Adrenal gland (tissue), 12 donors: ENCODE data around the gene WDR4. TPM values are rescaled to one million over a fixed set of nuclear protein-coding genes. Genes with fewer than 3 reads are reported as not detected.
"Not testable (repeated sequence)": the region's sequence is repeated elsewhere in the genome, so short reads cannot be mapped to it uniquely, and the experiment has no call there.

Source experiments
- DNase-seq, 7 donors: peaks; one replicate each; pipeline ENCODE4 v3.0.0-alpha.2; 2019 to 2020
- H3K27ac ChIP-seq, 5 donors: fragments of 200-600 bp; sonication (generic) in 4 of 5; 1 replicate in 3 of 5; 2 replicates in 2 of 5; pipeline versions ENCODE4 v1.5.1 to v1.8.0; 2016 to 2020; ENCODE audit warnings: mild to moderate bottlenecking in 1 of 5
- H3K27me3 ChIP-seq: fragments of 200-600 bp; 2 replicates; pipeline ENCODE4 v1.8.0; 2021
- H3K36me3 ChIP-seq, 2 donors: fragments of 200-600 bp; replicated peaks in 1 of 2; 1 replicate in 1 of 2; 2 replicates in 1 of 2; pipeline versions ENCODE4 v1.5.1 to v1.8.0; 2018 to 2022
- H3K4me1 ChIP-seq, 2 donors: fragments of 200-600 bp; replicated peaks in 1 of 2; 1 replicate in 1 of 2; 2 replicates in 1 of 2; pipeline versions ENCODE4 v1.5.1 to v1.8.0; 2018 to 2021
- H3K4me3 ChIP-seq, 4 donors: fragments of 200-600 bp; sonication (generic) in 3 of 4; one replicate each; pipeline ENCODE4 v1.5.1; 2016 to 2018
- H3K9me3 ChIP-seq, 3 donors: fragments of 200-600 bp; sonication (generic) in 1 of 3; replicated peaks in 1 of 3; 1 replicate in 2 of 3; 2 replicates in 1 of 3; pipeline versions ENCODE4 v1.5.1 to v1.8.0; 2016 to 2021
- CTCF ChIP-seq, 6 experiments: fragments of 450-650 bp in 4 of 6; fragments of 200-600 bp in 2 of 6; sonication (generic) in 1 of 6; IDR thresholded peaks; 1 replicate in 5 of 6; 2 replicates in 1 of 6; pipeline versions ENCODE4 v1.5.1 to v1.8.0; 2016 to 2021; ENCODE audit warnings: antibody characterized with exemption in 6 of 6, mild to moderate bottlenecking in 2 of 6, moderate library complexity in 1 of 6
- POLR2A ChIP-seq, 2 donors: fragments of 450-650 bp; IDR thresholded peaks; one replicate each; pipeline ENCODE4 v1.6.1; 2017; ENCODE audit warnings: antibody characterized with exemption in 2 of 2, mild to moderate bottlenecking in 2 of 2, moderate library complexity in 1 of 2
- WGBS, 4 donors: extraction: QIAGEN DNeasy Blood & Tissue Kit in 2 of 4; methylation state at CpG; one replicate each; pipeline versions ENCODE4 v1.1.5 to v1.1.7; 2013 to 2017; 5-methylcytosine and 5-hydroxymethylcytosine counted together
- intact Hi-C, 2 donors: fragments of 100-400 bp; cut with DNase I; formaldehyde crosslinking; loops; one replicate each; pipeline versions ENCODE4 v1.14.1 to v1.15.0; 2022 to 2023
- polyA plus RNA-seq, 3 donors: library from polyadenylated mRNA; stranded (reverse); fragments of 200-250 nt in 2 of 3; fragments of 350-450 nt in 1 of 3; fragmentation: Illumina TruSeq in 1 of 3; extraction: RNeasy Lipid Tissue Mini Kit (QIAGEN cat#74804) in 1 of 3; gene quantifications; one replicate each; pipeline ENCODE4 v1.2.3, GENCODE V29; 2013 to 2014
- total RNA-seq, 9 donors: library from RNA; depleted of rRNA in 4 of 9; stranded (reverse); fragments of >200 nt in 4 of 9; fragments of 120-200 nt in 1 of 9; fragmentation: NEBNext Ultra II Directional in 1 of 9; extraction: Animal tissue kit (Norgen Biotek cat#: 25700) in 1 of 9; gene quantifications; one replicate each; pipeline versions ENCODE4 v1.1.0 to v1.2.4, GENCODE V29; 2013 to 2023
- donor health status: healthy with polysubstance abuse.
- donor health status: Bipolar disorder and iron deficiency.
- donor health status: DM: yes; HTN: yes; CAD: no.
- donor health status: DM: no; HTN: no; CAD: no.
- donor health status: DM: no; HTN: no; CAD: no.
- donor health status: DM: yes; HTN: yes; CAD: no.

The WDR4 gene
- total and polyA plus RNA-seq, 12 donors = 3.6 to 19.3 (median 5.8) TPM

- no peaks in the 10 kb centered on the region for H3K4me1 ChIP-seq
- WGBS, 4 donors = 93 to 96% (median 95%) methylated on average over 6 of the region's 6 CpGs
- no peak for TF ChIP-seq CTCF (IDR thresholded peaks at IDR 0.05)
- no peak for TF ChIP-seq POLR2A (IDR thresholded peaks at IDR 0.05)
- H3K9me3 ChIP-seq = no peaks in the 10 kb centered on the region
- DNase-seq = no peak
- no peaks in the 10 kb centered on the region for H3K27me3 ChIP-seq
- intact Hi-C loops = no loop called here
- H3K4me3 ChIP-seq = no peak overlapping the region
- H3K36me3 ChIP-seq = no peaks in the 10 kb centered on the region
- H3K27ac ChIP-seq = no peak overlapping the region
These were observed 39.0 kb upstream of the WDR4 start for GRCh38 chr21:42918291-42918690.

GRCh38 chr21:42913476-42913875, 34.1 kb upstream of the WDR4 start:
- TF ChIP-seq CTCF (IDR thresholded peaks at IDR 0.05) = no peak
- no peak for TF ChIP-seq POLR2A (IDR thresholded peaks at IDR 0.05)
- Histone ChIP-seq H3K4me3 (no peak overlapping the region), H3K27ac (peak overlapping the region in 1 of 5 donors; percentile 1), H3K36me3 (peaks cover 0 to 34% of the 10 kb centered on the region in 2 donors), H3K4me1 (no peaks in the 10 kb centered on the region), H3K27me3 (no peaks in the 10 kb centered on the region), H3K9me3 (no peaks in the 10 kb centered on the region)
- 61 to 86% (median 71%) methylated on average over 5 to 7 of the region's 7 CpGs for WGBS, 4 donors
- DNase-seq = no peak
- intact Hi-C loops = no loop called here

GRCh38 chr21:42911920-42912319, 32.6 kb upstream of the WDR4 start:
- H3K4me1 ChIP-seq, H3K27ac ChIP-seq, H3K9me3 ChIP-seq, H3K27me3 ChIP-seq, H3K4me3 ChIP-seq, intact Hi-C loops, DNase-seq: not testable (repeated sequence)
- H3K36me3 ChIP-seq = peaks cover 0 to 38% of the 10 kb centered on the region in 2 donors
- 94 to 100% (median 97%) methylated on average over 5 to 6 of the region's 6 CpGs for WGBS, 4 donors

- not testable (repeated sequence) for H3K4me1 ChIP-seq, H3K9me3 ChIP-seq, DNase-seq, H3K27me3 ChIP-seq, H3K4me3 ChIP-seq, H3K27ac ChIP-seq
- intact Hi-C loops = loop anchor here in 1 of 2 donors (10.0 kb wide), 1 partner anchor 746 kb away; the partner anchor contains the start of genes HSF2BP and RRP1B
- 91 to 97% (median 94%) methylated on average over 9 of the region's 9 CpGs for WGBS, 4 donors
- H3K36me3 ChIP-seq = peaks cover 0 to 70% of the 10 kb centered on the region in 2 donors
These were observed 29.1 kb upstream of the WDR4 start for GRCh38 chr21:42908484-42908883.

GRCh38 chr21:42906233-42906632, 26.9 kb upstream of the WDR4 start:
- WGBS, 4 donors = 96 to 99% (median 97%) methylated on average over 16 of the region's 16 CpGs
- DNase-seq = no peak
- H3K36me3 ChIP-seq = peaks cover 0 to 65% of the 10 kb centered on the region in 2 donors
- no peaks in the 10 kb centered on the region for H3K4me1 ChIP-seq
- H3K27me3 ChIP-seq = no peaks in the 10 kb centered on the region
- intact Hi-C loops = loop anchor here in 1 of 2 donors (10.0 kb wide), 1 partner anchor 749 kb away; the partner anchor contains the start of genes HSF2BP and RRP1B
- no peaks in the 10 kb centered on the region for H3K9me3 ChIP-seq
- TF ChIP-seq CTCF (IDR thresholded peaks at IDR 0.05) = no peak
- TF ChIP-seq POLR2A (IDR thresholded peaks at IDR 0.05) = no peak
- no peak overlapping the region for H3K4me3 ChIP-seq
- H3K27ac ChIP-seq = no peak overlapping the region
